Measurements from ENCODE around the gene TRERF1. TPM values are rescaled to one million over a fixed set of nuclear protein-coding genes. Genes with fewer than 3 reads are reported as not detected.
"Not testable (repeated sequence)": the region's sequence is repeated elsewhere in the genome, so short reads cannot be mapped to it uniquely, and the experiment has no call there.

Gene TRERF1
- total and polyA plus RNA-seq, 5 donors: 1.2 to 3.1 (median 2.1) TPM

- Histone ChIP-seq H3K27ac (ENCODE audit: low read length) (no peak overlapping the region), H3K9me3 (ENCODE audit: control insufficient read depth, low read length) (no peaks in the 10 kb centered on the region), H3K27me3 (ENCODE audit: control insufficient read depth, insufficient read depth) (no peaks in the 10 kb centered on the region), H3K4me1 (ENCODE audit: control insufficient read depth, insufficient read depth, low read length) (no peaks in the 10 kb centered on the region), H3K4me3 (ENCODE audit: low read length) (no peak overlapping the region)
- no peak for DNase-seq
- no peak for ATAC-seq
- WGBS: 86% methylated on average over 11 of the region's 11 CpGs
- intact Hi-C loops (cut with DNase I): no loop called here
Measured at GRCh38 chr6:42337985-42338743, 113.6 kb downstream of the TRERF1 start.

- WGBS: 89% methylated on average over 5 of the region's 5 CpGs
- H3K9me3 ChIP-seq (ENCODE audit: control insufficient read depth, low read length): no peaks in the 10 kb centered on the region
- no peak for DNase-seq
- no peak for ATAC-seq
- no peak overlapping the region for H3K4me3 ChIP-seq (ENCODE audit: low read length)
- no peak overlapping the region for H3K27ac ChIP-seq (ENCODE audit: low read length)
- H3K4me1 ChIP-seq (ENCODE audit: control insufficient read depth, insufficient read depth, low read length): no peaks in the 10 kb centered on the region
- intact Hi-C loops (cut with DNase I): no loop called here
- no peaks in the 10 kb centered on the region for H3K27me3 ChIP-seq (ENCODE audit: control insufficient read depth, insufficient read depth)
Measured at GRCh38 chr6:42336431-42336830, 115.3 kb downstream of the TRERF1 start.

- ATAC-seq: no peak
- intact Hi-C loops (cut with DNase I): no loop called here
- 94% methylated on average over 5 of the region's 5 CpGs for WGBS
- H3K4me1 ChIP-seq (ENCODE audit: control insufficient read depth, insufficient read depth, low read length): no peaks in the 10 kb centered on the region
- H3K27me3 ChIP-seq (ENCODE audit: control insufficient read depth, insufficient read depth): no peaks in the 10 kb centered on the region
- no peak overlapping the region for H3K27ac ChIP-seq (ENCODE audit: low read length)
- no peaks in the 10 kb centered on the region for H3K9me3 ChIP-seq (ENCODE audit: control insufficient read depth, low read length)
- no peak overlapping the region for H3K4me3 ChIP-seq (ENCODE audit: low read length)
- DNase-seq: no peak
Measured at GRCh38 chr6:42335896-42336295, 115.8 kb downstream of the TRERF1 start.

- Histone ChIP-seq H3K27me3 (ENCODE audit: control insufficient read depth, insufficient read depth) (no peaks in the 10 kb centered on the region), H3K27ac (ENCODE audit: low read length) (no peak overlapping the region), H3K4me3 (ENCODE audit: low read length) (no peak overlapping the region), H3K9me3 (ENCODE audit: control insufficient read depth, low read length) (no peaks in the 10 kb centered on the region), H3K4me1 (ENCODE audit: control insufficient read depth, insufficient read depth, low read length) (no peaks in the 10 kb centered on the region)
- DNase-seq (no peak), ATAC-seq (no peak)
- intact Hi-C loops (cut with DNase I): no loop called here
- 93% methylated on average over 2 of the region's 2 CpGs for WGBS
Measured at GRCh38 chr6:42334870-42335269, 116.9 kb downstream of the TRERF1 start.

GRCh38 chr6:42333612-42334011 is 118.1 kb downstream of the TRERF1 start:
- H3K27me3 ChIP-seq (ENCODE audit: control insufficient read depth, insufficient read depth): no peaks in the 10 kb centered on the region
- H3K4me1 ChIP-seq (ENCODE audit: control insufficient read depth, insufficient read depth, low read length): no peaks in the 10 kb centered on the region
- no peak overlapping the region for H3K4me3 ChIP-seq (ENCODE audit: low read length)
- intact Hi-C loops (cut with DNase I): no loop called here
- H3K9me3 ChIP-seq (ENCODE audit: control insufficient read depth, low read length): no peaks in the 10 kb centered on the region
- WGBS: 86% methylated on average over 6 of the region's 6 CpGs
- no peak for DNase-seq
- H3K27ac ChIP-seq (ENCODE audit: low read length): no peak overlapping the region
- no peak for ATAC-seq

GRCh38 chr6:42332916-42333315 is 118.8 kb downstream of the TRERF1 start:
- H3K9me3 ChIP-seq (ENCODE audit: control insufficient read depth, low read length): no peaks in the 10 kb centered on the region
- DNase-seq (no peak), ATAC-seq (no peak)
- H3K27me3 ChIP-seq (ENCODE audit: control insufficient read depth, insufficient read depth): no peaks in the 10 kb centered on the region
- no peak overlapping the region for H3K27ac ChIP-seq (ENCODE audit: low read length)
- H3K4me1 ChIP-seq (ENCODE audit: control insufficient read depth, insufficient read depth, low read length): no peaks in the 10 kb centered on the region
- intact Hi-C loops (cut with DNase I): no loop called here
- H3K4me3 ChIP-seq (ENCODE audit: low read length): no peak overlapping the region
- WGBS: 89% methylated on average over 4 of the region's 4 CpGs

- H3K27me3 ChIP-seq (ENCODE audit: control insufficient read depth, insufficient read depth): no peaks in the 10 kb centered on the region
- DNase-seq: no peak
Measured at GRCh38 chr6:42331019-42331418, 120.7 kb downstream of the TRERF1 start.

GRCh38 chr6:42326248-42326647 is 125.5 kb downstream of the TRERF1 start:
- 77% methylated on average over 2 of the region's 2 CpGs for WGBS
- intact Hi-C loops (cut with DNase I): no loop called here
- Histone ChIP-seq H3K27me3 (ENCODE audit: control insufficient read depth, insufficient read depth) (no peaks in the 10 kb centered on the region), H3K27ac (ENCODE audit: low read length) (no peak overlapping the region), H3K4me1 (ENCODE audit: control insufficient read depth, insufficient read depth, low read length) (no peaks in the 10 kb centered on the region), H3K9me3 (ENCODE audit: control insufficient read depth, low read length) (no peaks in the 10 kb centered on the region), H3K4me3 (ENCODE audit: low read length) (no peak overlapping the region)
- no peak for DNase-seq
- ATAC-seq: no peak

More at GRCh38 chr6:42331019-42331418, 120.7 kb downstream of the TRERF1 start:
- Histone ChIP-seq H3K4me1 (ENCODE audit: control insufficient read depth, insufficient read depth, low read length) (no peaks in the 10 kb centered on the region), H3K9me3 (ENCODE audit: control insufficient read depth, low read length) (no peaks in the 10 kb centered on the region), H3K4me3 (ENCODE audit: low read length) (no peak overlapping the region), H3K27ac (ENCODE audit: low read length) (no peak overlapping the region)
- intact Hi-C loops (cut with DNase I): no loop called here
- 73% methylated on average over 4 of the region's 4 CpGs for WGBS
- ATAC-seq: no peak

GRCh38 chr6:42324656-42325324 is 126.9 kb downstream of the TRERF1 start:
- H3K9me3 ChIP-seq (ENCODE audit: control insufficient read depth, low read length); H3K4me1 ChIP-seq (ENCODE audit: control insufficient read depth, insufficient read depth, low read length); ATAC-seq; H3K27me3 ChIP-seq (ENCODE audit: control insufficient read depth, insufficient read depth); H3K27ac ChIP-seq (ENCODE audit: low read length); intact Hi-C loops (cut with DNase I); H3K4me3 ChIP-seq (ENCODE audit: low read length); DNase-seq: not testable (repeated sequence)
- 96% methylated on average over 5 of the region's 5 CpGs for WGBS

- no peak for ATAC-seq
- intact Hi-C loops (cut with DNase I): no loop called here
- no peaks in the 10 kb centered on the region for H3K4me1 ChIP-seq (ENCODE audit: control insufficient read depth, insufficient read depth, low read length)
- DNase-seq: no peak
- no peaks in the 10 kb centered on the region for H3K9me3 ChIP-seq (ENCODE audit: control insufficient read depth, low read length)
- 58% methylated on average over 2 of the region's 2 CpGs for WGBS
- H3K27ac ChIP-seq (ENCODE audit: low read length): no peak overlapping the region
- H3K27me3 ChIP-seq (ENCODE audit: control insufficient read depth, insufficient read depth): no peaks in the 10 kb centered on the region
- no peak overlapping the region for H3K4me3 ChIP-seq (ENCODE audit: low read length)
Measured at GRCh38 chr6:42322676-42323075, 129.1 kb downstream of the TRERF1 start.

- Histone ChIP-seq H3K4me1 (ENCODE audit: control insufficient read depth, insufficient read depth, low read length) (no peaks in the 10 kb centered on the region), H3K9me3 (ENCODE audit: control insufficient read depth, low read length) (no peaks in the 10 kb centered on the region), H3K27ac (ENCODE audit: low read length) (no peak overlapping the region), H3K4me3 (ENCODE audit: low read length) (no peak overlapping the region), H3K27me3 (ENCODE audit: control insufficient read depth, insufficient read depth) (no peaks in the 10 kb centered on the region)
- 96% methylated on average over 2 of the region's 2 CpGs for WGBS
- DNase-seq (no peak), ATAC-seq (no peak)
- intact Hi-C loops (cut with DNase I): no loop called here
Measured at GRCh38 chr6:42321976-42322375, 129.8 kb downstream of the TRERF1 start.
